Omental fat pad (tissue), 4 donors: ENCODE measurements around the gene TMEM150A. TPM values are rescaled to one million over a fixed set of nuclear protein-coding genes. Genes with fewer than 3 reads are reported as not detected.

Experiments used
- ATAC-seq: fragments of 150-250 bp; one replicate; pipeline ENCODE4 v1.9.1; 2016; ENCODE audit warnings: mild to moderate bottlenecking, moderate library complexity; ENCODE audit not compliant: low FRiP score
- DNase-seq: peaks from one replicate; pipeline ENCODE4 v3.0.0-alpha.2; 2019; ENCODE audit warnings: low spot score
- CTCF ChIP-seq, 3 donors: fragments of 450-650 bp; IDR thresholded peaks; one replicate each; pipeline ENCODE4 v1.5.1; 2016 to 2017; ENCODE audit warnings: antibody characterized with exemption in 3 of 3, mild to moderate bottlenecking in 3 of 3, moderate library complexity in 2 of 3
- total RNA-seq, 4 donors: library from RNA; depleted of rRNA; stranded (reverse); fragments of >200 nt; gene quantifications; one replicate each; pipeline ENCODE4 v1.1.0, GENCODE V29; 2016

The TMEM150A gene
- total RNA-seq, 4 donors from 2014 or later = 20.1 to 38.7 (median 25.5) TPM

- no peak for TF ChIP-seq CTCF (IDR thresholded peaks at IDR 0.05)
- no peak for ATAC-seq
- no peak for DNase-seq
These were observed 11.5 kb downstream of the TMEM150A start for GRCh38 chr2:85590950-85591349.

GRCh38 chr2:85589982-85590791 is 12.3 kb downstream of the TMEM150A start:
- no peak for TF ChIP-seq CTCF (IDR thresholded peaks at IDR 0.05)

GRCh38 chr2:85589181-85589580 is 13.3 kb downstream of the TMEM150A start:
- no peak for TF ChIP-seq CTCF (IDR thresholded peaks at IDR 0.05)
- DNase-seq (no peak), ATAC-seq (no peak)

More at GRCh38 chr2:85589982-85590791, 12.3 kb downstream of the TMEM150A start:
- no peak for ATAC-seq
- DNase-seq = no peak

GRCh38 chr2:85588645-85589044 is 13.9 kb downstream of the TMEM150A start:
- no peak for DNase-seq
- ATAC-seq = no peak
- no peak for TF ChIP-seq CTCF (IDR thresholded peaks at IDR 0.05)

GRCh38 chr2:85588236-85588635 is 14.3 kb downstream of the TMEM150A start:
- no peak for TF ChIP-seq CTCF (IDR thresholded peaks at IDR 0.05)
- DNase-seq (no peak), ATAC-seq (no peak)

GRCh38 chr2:85585781-85586105 is 16.8 kb downstream of the TMEM150A start:
- no peak for DNase-seq
- peak; percentile 58 for ATAC-seq
- no peak for TF ChIP-seq CTCF (IDR thresholded peaks at IDR 0.05)
